NCI-H345 treated with DMSO at 0.1 percent for 48 hours (cell line): ENCODE data around the gene CORO7.
A peak's percentile ranks its signal among the peaks of the same experiment; 100 is the strongest.

Experiments used
- DNase-seq: peaks from one replicate; lab custom pipeline; 2025; ENCODE audit not compliant: unreplicated experiment; lab: John Stamatoyannopoulos, UW

Gene CORO7

DNA sequence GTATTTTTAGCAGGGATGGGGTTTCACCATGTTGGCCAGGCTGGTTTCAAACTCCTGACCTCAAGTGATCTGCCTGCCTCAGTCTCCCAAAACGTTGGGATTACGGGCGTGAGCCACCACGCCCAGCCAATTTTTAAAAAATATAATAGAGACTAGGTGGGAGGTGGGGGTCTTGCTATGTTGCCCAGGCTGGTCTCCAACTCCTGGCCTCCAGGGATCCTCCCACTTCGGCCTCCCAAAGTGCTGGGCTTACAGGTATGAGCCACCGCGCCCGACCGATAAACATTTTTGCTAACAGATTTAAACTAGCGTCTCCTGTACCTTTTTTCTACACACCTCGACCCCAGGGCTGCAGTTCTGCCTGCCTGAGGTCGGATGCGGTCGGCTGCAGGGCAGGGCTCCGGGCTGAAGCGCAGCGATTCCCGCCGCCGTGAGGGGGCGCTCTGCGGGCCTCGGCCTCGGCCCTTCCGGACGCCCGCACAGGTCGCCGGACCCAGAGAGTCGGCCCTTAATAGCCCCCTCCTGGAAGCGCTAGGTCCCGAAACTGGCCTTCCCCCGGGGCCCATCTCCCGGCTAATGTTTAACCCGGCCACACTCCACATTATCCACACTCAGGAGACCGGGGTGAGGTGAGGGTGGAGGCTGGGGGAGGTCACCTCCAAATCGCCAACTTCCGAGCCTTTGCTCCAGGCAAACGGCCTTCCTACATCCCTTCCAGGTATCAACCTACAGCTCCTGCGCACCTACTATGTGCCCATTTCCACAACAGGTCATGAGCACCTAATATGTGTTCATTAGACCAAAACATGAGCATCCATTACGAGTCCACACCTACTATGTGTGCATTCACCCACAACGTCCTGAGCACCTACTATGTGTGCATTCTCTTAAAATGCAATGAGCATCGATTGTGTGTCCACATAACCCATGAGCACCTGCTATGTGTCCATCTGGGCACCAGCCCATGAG lies 102.5 kb downstream of the CORO7 start:
- no peak for DNase-seq

DNA sequence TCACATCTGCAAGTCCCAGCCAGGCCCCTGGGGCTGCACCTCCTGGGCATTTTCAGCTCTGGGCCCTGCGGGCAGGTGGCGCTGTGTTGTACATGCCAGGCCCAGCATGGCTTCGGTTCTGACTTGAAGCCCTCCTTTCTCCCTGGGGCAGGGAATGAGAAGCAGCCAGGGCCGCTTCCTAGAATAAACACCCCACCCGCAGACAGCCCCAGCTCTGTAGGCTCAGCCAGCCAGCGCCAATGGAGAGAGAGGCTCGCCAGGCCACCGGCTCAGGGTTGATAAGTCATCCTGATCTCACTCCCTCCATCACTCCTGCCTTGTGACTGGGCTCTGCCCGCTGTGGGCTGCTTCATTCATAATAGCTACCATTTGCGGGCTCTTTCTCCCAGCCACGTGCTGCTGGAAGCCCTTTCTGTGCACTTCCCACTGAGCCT lies 106.5 kb downstream of the CORO7 start:
- DNase-seq: no peak

DNA sequence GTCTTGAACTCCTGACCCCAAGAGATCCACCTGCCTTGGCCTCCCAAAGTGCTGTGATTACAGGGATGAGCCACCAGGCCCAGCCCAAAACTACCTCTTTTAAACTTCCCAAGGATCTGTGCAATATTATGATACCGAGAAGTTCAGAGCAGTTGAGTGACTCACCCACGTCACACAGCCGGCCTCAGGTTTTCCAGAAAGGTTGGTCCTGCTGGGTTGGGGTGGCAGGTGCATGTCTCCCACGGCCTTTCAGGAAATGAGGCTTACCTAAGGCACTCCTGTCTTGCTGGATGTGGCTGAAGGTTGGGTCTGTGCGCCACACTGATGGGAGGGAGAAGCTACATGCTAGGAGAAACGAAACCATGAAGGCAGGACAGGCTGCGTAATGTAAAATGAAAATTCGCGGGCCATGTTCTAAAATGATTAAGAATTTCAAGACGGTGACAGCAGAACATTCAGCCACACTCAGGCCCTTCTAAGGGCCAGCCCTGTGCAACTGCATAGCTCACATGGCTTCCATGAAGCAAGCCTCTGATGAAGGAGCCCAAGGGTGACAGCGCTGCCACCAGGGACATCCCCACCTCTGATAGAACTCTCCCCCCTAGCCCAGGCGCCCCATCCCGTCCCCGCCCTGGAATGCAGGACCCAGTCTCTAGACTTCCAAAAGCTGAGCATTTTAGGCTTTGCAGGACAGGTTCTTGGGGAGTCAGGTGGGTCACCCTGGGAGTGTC lies 107.1 kb downstream of the CORO7 start:
- DNase-seq: no peak

DNA sequence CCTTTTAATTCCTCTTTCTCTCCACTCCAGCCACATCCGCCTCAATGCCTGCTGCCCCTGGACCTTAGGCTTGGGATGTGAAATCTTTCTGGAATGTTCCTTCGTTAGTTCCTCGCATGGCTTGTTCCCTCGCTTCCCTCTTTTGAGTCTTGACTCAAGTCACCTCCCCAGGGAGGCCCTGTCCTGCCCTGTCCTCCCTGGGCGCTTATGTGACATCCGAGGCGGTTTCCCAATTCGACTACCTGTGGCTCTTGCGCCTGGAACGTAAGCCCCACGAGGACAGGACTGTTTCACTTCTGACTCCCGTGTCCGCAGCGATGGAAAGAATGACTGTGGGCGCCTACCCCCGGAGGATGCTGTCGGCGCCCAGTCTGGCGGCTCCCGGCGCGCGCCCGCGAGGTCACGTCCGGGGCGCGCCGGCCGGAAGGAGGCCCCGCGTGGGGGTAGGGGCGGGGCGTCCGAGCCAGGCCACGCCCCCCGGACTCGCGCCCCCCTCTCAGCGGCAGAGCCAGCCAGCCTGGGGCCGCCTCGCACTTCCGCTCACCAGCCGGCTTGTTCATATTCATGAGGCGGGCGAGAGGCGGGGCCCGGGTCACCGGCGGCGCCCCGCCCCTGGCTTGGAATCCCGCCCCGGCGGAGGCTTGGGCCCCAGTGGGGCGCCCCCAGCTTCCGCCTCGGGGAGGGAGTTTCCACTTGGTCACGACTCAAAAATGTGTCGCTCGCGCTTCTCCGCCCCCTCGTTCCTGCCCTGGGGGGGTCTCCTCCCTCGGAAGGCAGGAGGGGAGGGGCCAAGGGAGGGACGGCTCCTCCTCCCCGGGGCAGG lies 109.0 kb downstream of the CORO7 start:
- DNase-seq: peak; percentile 91

DNA sequence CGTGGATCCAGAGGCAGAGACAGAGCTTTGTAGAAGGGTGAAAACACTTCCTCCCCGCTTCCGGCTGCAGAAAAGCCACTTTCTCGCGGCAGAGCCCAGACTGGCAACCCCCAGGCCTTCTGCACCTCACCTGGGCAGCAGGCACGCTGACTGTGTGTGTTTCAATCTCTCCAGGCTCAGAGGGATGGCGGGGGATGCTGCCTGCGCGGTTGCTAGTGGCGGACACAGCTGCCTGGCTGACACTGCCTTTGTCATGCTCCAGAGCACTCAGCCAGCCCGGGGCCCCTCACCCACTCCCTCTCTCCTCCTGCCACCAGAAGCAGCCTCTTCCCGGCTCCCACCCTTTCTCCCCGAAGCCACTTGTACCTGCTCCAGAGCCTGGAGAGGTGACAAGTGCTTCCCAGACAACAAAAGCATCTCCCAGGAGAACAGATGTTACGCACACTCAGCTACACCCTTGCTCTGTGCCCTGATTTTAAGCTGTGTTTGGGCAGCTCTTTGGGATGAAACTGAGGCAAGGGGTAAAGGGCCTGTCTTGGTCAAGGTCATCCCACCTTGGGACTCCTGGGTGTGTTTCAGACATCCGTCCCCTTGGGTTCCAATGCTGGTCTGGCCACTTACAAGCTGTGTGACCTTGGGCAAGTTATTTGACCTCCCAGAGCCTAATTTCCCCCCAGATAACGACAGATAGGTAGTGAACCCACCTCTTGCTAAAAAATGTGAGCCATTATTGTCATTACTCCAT lies 109.8 kb downstream of the CORO7 start:
- peak; percentile 81 for DNase-seq
